ENCODE data around the gene OAS3.
A peak's percentile ranks its signal among the peaks of the same experiment; 100 is the strongest.
"Not testable (repeated sequence)": the region's sequence is repeated elsewhere in the genome, so short reads cannot be mapped to it uniquely, and the experiment has no call there.

The OAS3 gene, protein sequence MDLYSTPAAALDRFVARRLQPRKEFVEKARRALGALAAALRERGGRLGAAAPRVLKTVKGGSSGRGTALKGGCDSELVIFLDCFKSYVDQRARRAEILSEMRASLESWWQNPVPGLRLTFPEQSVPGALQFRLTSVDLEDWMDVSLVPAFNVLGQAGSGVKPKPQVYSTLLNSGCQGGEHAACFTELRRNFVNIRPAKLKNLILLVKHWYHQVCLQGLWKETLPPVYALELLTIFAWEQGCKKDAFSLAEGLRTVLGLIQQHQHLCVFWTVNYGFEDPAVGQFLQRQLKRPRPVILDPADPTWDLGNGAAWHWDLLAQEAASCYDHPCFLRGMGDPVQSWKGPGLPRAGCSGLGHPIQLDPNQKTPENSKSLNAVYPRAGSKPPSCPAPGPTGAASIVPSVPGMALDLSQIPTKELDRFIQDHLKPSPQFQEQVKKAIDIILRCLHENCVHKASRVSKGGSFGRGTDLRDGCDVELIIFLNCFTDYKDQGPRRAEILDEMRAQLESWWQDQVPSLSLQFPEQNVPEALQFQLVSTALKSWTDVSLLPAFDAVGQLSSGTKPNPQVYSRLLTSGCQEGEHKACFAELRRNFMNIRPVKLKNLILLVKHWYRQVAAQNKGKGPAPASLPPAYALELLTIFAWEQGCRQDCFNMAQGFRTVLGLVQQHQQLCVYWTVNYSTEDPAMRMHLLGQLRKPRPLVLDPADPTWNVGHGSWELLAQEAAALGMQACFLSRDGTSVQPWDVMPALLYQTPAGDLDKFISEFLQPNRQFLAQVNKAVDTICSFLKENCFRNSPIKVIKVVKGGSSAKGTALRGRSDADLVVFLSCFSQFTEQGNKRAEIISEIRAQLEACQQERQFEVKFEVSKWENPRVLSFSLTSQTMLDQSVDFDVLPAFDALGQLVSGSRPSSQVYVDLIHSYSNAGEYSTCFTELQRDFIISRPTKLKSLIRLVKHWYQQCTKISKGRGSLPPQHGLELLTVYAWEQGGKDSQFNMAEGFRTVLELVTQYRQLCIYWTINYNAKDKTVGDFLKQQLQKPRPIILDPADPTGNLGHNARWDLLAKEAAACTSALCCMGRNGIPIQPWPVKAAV

DNA sequence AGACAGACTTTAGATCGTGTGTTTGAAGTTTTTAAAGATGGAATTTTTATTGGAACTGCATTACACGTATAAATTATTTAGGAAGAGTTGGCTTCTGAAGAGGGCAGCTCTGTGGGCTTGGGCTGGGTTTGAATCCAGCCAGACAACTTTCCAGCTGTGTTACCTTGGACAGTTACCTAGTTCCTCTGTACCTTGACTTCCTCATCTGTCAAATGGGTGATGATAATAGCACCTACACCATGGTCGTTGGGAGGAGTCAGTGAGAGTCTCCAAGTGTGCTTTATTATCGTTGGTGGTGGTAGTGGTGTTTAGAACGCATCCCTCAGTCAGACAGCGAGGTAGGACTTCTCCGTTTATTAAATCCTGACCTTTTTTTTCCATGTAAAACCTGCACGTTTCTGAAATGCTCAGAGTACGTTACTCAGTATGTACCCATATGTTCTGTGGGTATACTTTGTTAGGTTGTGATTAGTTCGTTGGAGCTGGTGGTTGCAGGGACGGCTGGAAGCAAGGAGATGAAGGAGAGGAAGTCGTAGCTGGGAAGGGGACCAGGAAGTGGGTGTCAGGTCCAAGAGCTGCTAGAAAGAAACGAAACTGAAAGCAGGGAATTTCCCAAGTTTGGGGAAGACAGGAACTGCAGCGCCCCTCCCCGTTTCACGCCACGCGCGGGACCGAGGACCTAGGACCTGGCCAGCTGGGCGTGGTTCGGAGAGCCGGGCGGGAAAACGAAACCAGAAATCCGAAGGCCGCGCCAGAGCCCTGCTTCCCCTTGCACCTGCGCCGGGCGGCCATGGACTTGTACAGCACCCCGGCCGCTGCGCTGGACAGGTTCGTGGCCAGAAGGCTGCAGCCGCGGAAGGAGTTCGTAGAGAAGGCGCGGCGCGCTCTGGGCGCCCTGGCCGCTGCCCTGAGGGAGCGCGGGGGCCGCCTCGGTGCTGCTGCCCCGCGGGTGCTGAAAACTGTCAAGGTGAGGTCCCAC, at the start of gene OAS3:
OAS3 (plus strand) TSS at position 734 of the 979 bp plus-strand sequence; CDS start at position 791, 57 bp downstream.
- peak; percentile 87 for DNase-seq (ENCODE audit: low read depth)

DNA sequence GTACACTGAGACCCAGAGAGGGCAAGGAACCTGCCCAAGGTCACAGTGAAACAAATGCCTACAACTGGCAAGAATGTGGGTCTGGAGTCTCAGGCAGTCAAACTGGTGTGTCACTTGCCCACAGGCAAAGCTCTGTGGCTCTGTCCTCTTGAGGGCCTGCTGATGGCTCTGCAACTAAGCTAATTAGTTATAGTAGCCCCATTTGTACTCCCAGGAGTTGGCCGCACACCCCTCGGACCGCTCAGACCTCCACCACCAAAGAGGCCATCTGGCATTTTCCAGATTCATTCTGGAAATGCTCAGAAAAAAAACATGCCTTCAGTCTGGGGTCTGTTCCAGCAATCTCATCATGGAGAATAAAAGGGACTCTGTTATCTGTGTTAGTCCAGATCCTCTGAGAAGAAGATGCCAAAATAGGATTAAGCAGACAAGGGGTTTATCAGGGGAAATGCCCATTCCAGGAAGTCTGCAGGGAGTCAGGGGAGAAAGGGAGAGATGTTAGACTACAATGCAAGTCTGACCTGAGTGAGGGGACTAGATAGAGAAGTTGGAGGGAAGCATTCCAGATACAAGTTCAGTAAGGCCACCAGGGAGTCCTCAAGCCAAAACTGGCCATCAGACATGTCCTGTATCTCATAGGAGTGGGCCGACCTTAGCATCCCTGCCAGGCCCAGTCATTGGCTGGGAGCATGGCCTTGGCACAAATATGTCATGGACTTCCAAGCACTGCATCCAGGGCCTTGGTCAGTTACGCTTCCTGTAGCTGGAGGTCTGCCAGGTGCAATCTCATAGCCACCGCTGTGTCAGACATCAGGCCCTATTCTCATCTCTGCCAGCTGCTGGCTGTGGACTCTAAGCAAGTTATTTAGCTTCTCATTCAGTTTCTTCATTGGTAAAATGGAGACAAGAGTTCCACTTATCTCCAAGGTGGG, 46.9 kb upstream of the OAS3 start:
- DNase-seq (ENCODE audit: low read depth), result peak; percentile 9

DNA sequence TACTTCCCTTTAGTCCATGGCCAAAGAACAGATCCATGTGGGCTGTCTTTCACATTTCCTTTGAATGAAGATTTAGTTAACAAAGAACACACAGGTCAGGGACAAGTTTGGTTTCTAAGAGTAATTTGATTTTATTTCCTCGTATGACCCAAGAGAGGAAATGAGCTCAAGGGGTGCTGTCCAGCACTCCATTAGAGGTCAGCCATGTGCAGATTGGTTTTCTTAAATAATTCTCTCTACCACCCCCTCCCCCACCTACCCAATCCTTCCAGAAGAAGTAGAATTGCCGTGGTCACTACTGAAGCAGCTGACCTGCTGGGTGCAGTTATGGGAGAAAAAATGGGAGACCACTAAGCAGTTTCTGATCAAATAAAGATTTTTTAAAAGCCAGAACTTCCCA, 45.4 kb upstream of the OAS3 start:
- DNase-seq (ENCODE audit: low read depth), result no peak

DNA sequence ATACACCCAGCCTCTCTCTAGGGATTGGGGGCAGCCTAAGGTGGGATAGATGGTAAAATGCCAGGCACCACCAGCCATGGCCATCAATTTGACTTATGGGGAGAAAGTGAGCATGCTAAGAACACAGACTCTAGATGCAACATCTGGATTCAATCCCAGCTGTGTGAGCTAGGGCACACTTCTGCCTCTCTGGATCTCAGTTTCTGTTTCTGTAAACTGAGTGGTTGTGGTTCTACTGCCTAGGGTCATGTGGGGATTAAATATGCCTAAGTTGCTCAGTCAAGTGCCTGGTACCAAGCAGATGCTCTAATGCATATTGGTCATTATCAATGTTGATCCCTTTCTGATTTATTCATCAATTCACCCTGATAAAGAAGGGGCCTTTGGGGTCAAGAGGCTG, 44.1 kb upstream of the OAS3 start:
- no peak for DNase-seq (ENCODE audit: low read depth)

DNA sequence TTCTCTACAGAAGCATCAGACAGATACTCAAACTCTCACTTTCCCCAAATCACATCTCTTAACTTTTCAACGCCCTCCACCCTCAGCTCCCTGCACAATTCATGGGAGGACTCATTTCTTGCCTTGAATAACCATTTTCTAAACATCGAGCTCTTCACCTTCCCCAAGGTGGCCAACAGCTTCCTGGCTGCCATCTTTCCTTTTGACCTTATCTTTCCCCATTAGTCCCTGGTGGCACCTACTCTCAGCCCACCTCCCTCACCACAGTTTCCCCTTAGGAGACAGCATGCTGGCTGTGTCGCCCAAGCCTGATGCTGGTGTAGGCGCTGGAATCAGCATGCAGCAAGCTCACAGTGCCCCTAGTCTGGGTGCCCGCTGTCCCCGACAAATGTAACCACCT, 39.9 kb upstream of the OAS3 start:
- no peak for DNase-seq (ENCODE audit: low read depth)

DNA sequence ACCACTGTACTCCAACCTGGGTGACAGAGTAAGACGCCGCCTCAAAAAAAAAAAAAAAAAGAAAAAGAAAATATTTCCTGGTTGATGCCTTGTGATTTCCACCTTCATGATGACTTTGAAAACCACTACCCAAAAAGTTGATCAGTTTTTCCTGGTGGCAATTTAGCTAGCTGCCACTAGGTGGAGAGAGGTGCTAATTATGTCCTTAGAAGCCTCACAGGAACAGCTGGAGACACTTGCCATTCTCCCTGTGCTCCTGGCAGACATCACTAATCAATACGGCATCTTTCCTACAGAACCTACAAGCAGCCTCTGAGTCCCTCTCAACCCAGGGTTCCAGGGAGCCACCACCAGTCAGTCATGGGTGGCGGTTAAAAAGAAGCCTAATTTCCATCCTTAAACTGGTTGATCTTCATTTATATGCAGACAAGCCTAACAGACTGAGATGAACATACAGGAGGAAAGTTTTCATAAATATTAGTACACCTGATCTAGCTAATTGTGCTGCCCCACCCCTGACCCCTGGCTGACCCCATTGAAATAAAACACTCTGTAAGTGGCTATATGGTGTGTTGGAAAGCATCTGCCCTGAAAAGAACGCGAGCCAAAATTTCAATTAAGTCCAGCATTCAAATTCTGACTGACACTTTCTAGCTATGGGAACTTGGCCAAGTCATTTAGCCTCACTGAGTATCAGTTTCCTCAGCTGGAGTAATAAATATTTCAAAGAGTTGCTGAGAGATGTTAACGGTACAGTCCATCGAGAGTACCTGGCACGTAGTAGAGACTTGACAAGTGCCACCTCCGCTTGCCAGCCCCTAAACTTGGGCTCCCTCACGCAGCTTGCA, 37.8 kb upstream of the OAS3 start:
- DNase-seq (ENCODE audit: low read depth), result peak; percentile 61

DNA sequence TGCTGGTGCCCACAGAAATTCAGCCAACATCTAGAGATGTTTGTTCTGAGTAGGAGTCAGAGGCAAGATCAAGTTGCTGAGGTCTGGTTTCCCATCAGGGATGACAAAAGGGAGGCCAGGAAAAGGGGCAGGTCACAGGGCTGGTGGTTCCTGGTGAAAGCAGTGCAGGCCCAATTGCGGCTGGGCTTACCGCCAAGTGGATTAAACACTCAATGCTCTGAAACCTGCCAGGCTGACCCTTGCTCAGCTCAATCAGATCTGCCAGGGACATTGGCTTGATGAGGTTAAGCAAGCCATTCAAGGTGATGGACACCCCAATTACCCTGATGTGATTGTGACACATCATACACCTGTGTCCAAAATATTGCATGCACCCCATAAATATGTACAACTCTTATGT, 37.0 kb upstream of the OAS3 start:
- no peak for DNase-seq (ENCODE audit: low read depth)

DNA sequence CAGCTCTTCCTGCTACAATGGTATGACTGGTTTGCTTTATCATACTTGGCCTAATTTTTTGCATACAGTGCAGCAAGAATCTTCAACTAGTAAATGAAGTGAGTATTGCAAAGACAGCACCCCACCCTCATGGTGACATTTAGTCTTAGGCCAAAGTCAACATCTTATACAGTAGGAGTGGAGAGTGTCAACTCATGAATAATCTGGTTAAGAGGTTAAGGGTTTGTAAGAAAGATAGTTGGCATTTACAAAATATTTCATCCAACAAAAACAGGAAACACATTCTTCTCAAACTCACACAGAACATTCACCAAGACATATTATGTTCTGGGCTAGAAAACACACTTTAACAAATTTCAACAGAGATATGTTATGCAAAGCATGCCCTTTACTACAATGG, 33.7 kb upstream of the OAS3 start:
- DNase-seq (ENCODE audit: low read depth), result no peak

DNA sequence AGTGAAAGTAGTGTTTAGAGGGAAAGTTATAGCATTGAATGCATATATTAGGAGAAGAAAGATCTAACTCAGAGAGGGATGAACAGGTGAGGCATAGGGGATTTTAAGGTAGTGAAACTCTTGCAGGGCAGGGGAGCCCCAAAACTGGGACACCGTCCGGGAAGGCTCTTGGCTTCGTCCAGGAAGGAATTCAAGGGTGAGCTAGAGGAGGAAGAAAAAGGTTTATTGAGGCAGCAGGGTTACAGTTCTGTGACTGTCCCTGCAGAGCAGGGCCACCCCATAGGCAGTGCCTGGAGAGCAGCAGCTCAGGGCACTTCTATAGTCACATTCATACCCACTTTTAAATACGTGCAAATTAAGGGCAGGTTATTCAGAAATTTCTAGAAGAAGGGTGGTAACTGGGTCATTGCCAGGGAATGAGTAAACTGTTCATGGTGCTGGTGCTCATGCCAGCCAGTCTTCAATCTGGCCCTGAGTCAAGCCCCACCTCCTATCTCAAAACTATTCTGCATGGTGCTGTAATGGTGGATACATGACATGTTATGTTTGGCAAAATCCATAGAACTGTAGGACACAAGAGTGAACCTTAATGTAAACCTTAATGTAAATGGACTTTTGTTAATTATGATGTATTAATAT, 32.7 kb upstream of the OAS3 start:
- DNase-seq (ENCODE audit: low read depth), result no peak

DNA sequence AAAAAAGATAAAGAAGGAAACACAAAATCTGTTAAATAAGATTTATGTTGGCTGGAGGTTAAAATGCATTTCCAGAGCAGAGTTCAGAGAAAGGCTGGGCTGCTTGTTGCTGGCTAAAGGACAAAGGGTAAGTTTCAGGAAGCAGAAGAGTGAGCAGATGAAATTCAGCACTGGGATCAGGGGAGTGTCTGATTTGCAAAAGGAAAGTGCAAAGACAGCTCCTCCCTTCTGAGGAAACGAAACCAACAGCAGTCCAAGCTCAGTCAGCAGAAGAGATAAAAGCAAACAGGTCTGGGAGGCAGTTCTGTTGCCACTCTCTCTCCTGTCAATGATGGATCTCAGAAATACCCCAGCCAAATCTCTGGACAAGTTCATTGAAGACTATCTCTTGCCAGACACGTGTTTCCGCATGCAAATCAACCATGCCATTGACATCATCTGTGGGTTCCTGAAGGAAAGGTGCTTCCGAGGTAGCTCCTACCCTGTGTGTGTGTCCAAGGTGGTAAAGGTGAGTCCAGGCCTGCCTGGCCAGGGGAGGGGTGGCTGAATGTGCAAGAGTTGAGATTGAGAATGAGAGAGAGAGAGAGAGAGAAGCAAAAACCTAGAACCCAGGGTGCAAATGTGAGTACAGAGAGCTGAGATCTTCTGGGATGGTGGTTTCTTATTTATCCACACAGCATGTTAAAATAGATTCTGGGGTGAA, 31.4 kb upstream of the OAS3 start, which contains the start of gene OAS1:
OAS1 (plus strand) TSS at position 251 of the 703 bp plus-strand sequence; CDS start at position 329, 78 bp downstream.
- peak; percentile 67 for DNase-seq (ENCODE audit: low read depth)

DNA sequence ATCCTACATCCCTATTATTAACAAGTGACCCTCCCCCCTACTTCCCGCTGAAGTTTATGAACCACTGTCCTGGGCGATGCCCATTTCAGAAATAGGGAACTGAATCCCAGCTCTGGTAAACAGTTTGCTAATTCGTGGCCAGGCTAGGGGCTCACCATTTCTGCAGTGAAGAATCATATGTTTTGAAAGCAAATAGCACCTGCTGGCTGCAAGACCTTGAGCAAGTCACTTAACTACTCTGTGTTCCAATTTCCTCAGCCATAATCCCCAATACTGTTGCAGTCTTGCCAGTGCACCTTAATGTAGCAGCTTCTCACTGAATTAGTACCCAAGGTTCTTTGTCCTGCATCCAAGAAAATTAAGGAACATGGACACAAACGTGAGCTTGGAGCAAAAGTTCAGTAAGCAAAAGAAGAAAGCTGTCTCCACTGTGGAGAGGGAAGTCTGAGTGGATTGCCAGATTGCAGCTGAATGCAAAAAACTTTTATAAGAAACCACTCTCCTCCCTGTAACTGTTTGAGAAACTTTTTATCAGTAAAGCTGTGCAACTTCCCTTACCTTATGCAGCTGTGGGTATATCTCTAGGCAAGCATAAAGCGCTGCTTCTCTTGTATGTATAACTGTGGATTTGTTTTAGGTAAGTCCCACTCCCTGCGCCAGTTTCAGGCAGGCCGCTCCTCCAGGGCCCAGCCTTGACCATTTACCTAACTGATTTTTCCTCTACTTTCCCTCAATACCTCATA, 30.7 kb upstream of the OAS3 start:
- peak; percentile 8 for DNase-seq (ENCODE audit: low read depth)

DNA sequence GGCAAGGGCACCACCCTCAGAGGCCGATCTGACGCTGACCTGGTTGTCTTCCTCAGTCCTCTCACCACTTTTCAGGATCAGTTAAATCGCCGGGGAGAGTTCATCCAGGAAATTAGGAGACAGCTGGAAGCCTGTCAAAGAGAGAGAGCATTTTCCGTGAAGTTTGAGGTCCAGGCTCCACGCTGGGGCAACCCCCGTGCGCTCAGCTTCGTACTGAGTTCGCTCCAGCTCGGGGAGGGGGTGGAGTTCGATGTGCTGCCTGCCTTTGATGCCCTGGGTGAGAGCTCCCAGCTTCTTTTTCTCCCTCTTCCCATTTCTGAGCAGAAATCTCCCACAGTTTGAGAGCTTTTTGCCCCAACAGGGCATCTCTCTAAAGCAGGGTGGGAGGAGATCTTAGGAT, 29.7 kb upstream of the OAS3 start:
- no peak for DNase-seq (ENCODE audit: low read depth)

DNA sequence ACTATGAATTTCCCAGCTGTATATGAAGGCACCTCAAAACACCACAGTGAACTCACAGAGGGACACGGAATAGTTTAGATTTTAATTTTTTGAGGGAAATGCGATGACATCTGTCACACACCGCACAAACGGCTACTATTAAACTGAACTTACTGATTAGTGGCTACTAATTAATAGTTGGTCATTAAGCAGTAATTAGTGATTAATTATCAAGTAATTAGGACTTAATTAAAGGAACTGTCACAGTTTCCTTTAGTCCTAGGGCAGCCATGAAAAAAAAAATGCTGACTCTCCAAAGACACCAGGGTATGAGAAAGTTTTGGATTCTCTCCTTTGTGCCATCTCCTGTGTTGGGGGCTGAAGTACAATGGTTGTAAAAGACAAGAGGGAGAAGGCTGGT, 28.6 kb upstream of the OAS3 start:
- no peak for DNase-seq (ENCODE audit: low read depth)

DNA sequence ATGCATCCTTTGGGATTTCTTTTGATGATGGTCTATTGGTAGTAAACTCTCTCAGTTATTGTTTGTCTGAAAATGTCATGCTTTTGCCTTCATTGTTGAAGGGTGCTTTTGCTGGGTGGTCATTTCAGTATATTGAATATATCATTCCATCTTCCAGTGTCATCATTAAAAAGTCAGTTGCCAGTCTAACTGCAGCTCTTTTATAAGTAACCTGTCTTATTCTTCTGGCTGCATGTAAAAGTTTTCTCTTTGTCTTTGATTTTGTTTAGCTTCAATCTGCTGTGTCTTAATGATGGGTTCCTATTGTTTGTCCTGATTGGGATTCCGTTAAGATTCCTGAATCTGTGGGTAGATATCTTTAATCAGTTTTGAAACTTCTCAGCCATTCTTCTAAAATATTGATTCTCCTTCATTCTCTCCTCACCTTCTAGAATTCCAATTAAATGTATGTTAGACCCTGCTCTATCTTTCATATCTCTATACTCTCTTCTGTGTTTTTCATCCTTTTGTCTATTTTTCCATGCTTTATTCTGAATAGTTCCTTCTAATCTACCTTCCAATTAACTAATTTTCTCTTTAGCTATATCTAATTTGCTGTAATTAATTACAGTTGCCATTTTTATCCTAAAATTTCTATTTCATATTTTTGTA, 25.1 kb upstream of the OAS3 start:
- DNase-seq (ENCODE audit: low read depth), result no peak

DNA sequence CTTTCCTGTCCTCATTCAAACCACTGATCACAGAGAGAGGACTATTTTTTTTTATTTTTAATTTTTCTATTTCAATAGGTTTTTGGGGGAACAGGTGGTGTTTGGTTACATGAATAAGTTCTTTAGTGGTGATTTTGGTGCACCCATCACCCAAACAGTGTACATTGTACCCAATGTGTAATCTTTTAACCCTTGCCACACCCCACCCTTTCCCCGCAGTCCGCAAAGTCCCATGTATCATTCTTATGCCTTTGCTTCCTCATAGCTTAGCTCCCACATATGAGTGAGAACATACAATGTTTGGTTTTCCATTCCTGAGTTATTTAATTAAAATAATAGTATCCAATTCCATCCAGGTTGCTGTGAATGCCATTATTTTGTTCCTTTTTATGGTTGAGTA, 24.4 kb upstream of the OAS3 start:
- DNase-seq (ENCODE audit: low read depth), result not testable (repeated sequence)

DNA sequence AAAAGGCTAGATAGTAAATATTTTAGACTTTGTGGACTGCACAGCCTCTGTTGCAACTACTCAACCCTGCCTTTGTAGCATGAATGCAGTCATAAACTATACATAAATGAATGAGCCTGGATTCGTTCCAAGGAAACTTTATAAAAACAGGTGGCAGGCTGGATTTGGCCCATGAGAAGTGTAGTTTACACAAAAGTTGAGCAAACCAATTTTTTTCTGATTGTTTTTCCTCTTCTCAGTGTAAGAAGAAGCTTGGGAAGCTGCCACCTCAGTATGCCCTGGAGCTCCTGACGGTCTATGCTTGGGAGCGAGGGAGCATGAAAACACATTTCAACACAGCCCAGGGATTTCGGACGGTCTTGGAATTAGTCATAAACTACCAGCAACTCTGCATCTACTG, 22.0 kb upstream of the OAS3 start:
- peak; percentile 45 for DNase-seq (ENCODE audit: low read depth)

DNA sequence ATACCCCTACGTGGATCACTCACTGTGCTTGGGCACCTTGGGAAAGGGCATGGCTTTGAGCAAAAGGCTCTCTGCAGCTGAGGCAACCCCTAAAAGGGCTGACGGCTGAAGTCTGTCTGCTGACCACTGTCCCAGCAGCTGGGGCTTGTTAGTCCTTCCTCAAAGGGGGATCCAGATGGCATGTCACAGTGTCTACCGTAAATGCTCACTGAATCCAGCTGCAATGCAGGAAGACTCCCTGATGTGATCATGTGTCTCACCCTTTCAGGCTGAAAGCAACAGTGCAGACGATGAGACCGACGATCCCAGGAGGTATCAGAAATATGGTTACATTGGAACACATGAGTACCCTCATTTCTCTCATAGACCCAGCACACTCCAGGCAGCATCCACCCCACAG, 19.2 kb upstream of the OAS3 start:
- no peak for DNase-seq (ENCODE audit: low read depth)

Data from ELR (cell line).